PC-3 (cell line): ENCODE measurements around the gene DGAT2. TPM values are rescaled to one million over a fixed set of nuclear protein-coding genes. Genes with fewer than 3 reads are reported as not detected.

Experiments
- ATAC-seq: fragments of 200-7000 bp; cut with Tn5 transposase; 2 replicates; pipeline ENCODE4 v1.9.1; 2020; ENCODE audit warnings: mild to moderate bottlenecking, moderate library complexity
- BruUV-seq: library from RNA; stranded (reverse); fragments of 400-500 nt; replicated peaks from 2 replicates; lab custom pipeline; 2021; lab: Mats Ljungman, UMichigan
- CTCF ChIA-PET: fragments of 300-600 bp; sonication (Branson Sonifier 250); formaldehyde crosslinking; loops from one replicate; lab custom pipeline; 2022; ENCODE audit warnings: antibody characterized with exemption; lab: Charles Lee
- POLR2A ChIA-PET: fragments of 300-600 bp; sonication (Branson Sonifier 250); formaldehyde crosslinking; loops from one replicate; lab custom pipeline; 2022; ENCODE audit warnings: antibody characterized with exemption; ENCODE audit not compliant: unreplicated experiment; lab: Charles Lee
- DNase-seq: peaks from one replicate; pipeline ENCODE4 v3.0.0-alpha.2; 2015
- H2AFZ ChIP-seq: fragments of 300-600 bp; sonication (generic); 2 replicates; pipeline ENCODE4 v1.6.0; 2016; ENCODE audit warnings: antibody characterized with exemption, low read length
- H3F3A ChIP-seq: fragments of 300-600 bp; sonication (generic); one replicate; pipeline ENCODE4 v1.6.0; 2017; ENCODE audit warnings: antibody characterized with exemption, low read length, control low read depth, mild to moderate bottlenecking; ENCODE audit not compliant: unreplicated experiment
- H3K27ac ChIP-seq: fragments of 300-600 bp; sonication (generic); 2 replicates; pipeline ENCODE4 v1.5.1; 2016; ENCODE audit warnings: mild to moderate bottlenecking, low read length
- H3K27me3 ChIP-seq: fragments of 300-600 bp; sonication (generic); 2 replicates; pipeline ENCODE4 v1.6.1; 2016; ENCODE audit warnings: low read length, mixed read lengths
- H3K36me3 ChIP-seq: fragments of 300-600 bp; sonication (generic); 2 replicates; pipeline ENCODE4 v1.6.1; 2016; ENCODE audit warnings: low read depth, mixed run types, low read length, mixed read lengths
- H3K4me1 ChIP-seq: fragments of 300-600 bp; sonication (generic); 2 replicates; pipeline ENCODE4 v1.5.1; 2016; ENCODE audit warnings: low read length; ENCODE audit not compliant: insufficient read depth
- H3K4me2 ChIP-seq: fragments of 300-600 bp; sonication (generic); 2 replicates; pipeline ENCODE4 v1.6.0; 2016; ENCODE audit warnings: low read length
- H3K4me3 ChIP-seq: fragments of 300-600 bp; sonication (generic); 2 replicates; pipeline ENCODE4 v1.5.1; 2016; ENCODE audit warnings: mild to moderate bottlenecking, low read length, mixed read lengths
- H3K79me2 ChIP-seq: fragments of 300-600 bp; sonication (generic); 2 replicates; pipeline ENCODE4 v1.6.1; 2017; ENCODE audit warnings: low read length, mixed read lengths
- H3K9ac ChIP-seq: fragments of 300-600 bp; sonication (generic); 2 replicates; pipeline ENCODE4 v1.6.0; 2016; ENCODE audit warnings: mild to moderate bottlenecking, low read length
- H3K9me2 ChIP-seq: fragments of 300-600 bp; sonication (generic); replicated peaks from 2 replicates; pipeline ENCODE4 v1.6.1; 2016; ENCODE audit warnings: mixed run types, low read length, mixed read lengths
- H3K9me3 ChIP-seq: fragments of 300-600 bp; sonication (generic); 2 replicates; pipeline ENCODE4 v1.6.1; 2016; ENCODE audit warnings: low read length, mixed read lengths
- H4K20me1 ChIP-seq: fragments of 300-600 bp; sonication (generic); 2 replicates; pipeline ENCODE4 v1.6.1; 2016; ENCODE audit warnings: low read length, mixed read lengths
- EZH2 ChIP-seq: fragments of 300-600 bp; sonication (generic); IDR thresholded peaks from one replicate; pipeline ENCODE4 v1.6.1; 2017; ENCODE audit warnings: antibody characterized with exemption, mild to moderate bottlenecking, low read length; ENCODE audit not compliant: unreplicated experiment
- EZH2phosphoT487 ChIP-seq: fragments of 300-600 bp; sonication (generic); IDR thresholded peaks from 2 replicates; pipeline ENCODE4 v1.6.1; 2018; ENCODE audit warnings: mild to moderate bottlenecking, antibody characterized with exemption, low read length, borderline replicate concordance
- intact Hi-C: fragments of 100-400 bp; cut with micrococcal nuclease; formaldehyde crosslinking; loops from 2 replicates; pipeline ENCODE4 v1.9.0; 2023
- total RNA-seq: library from RNA; depleted of rRNA; stranded (reverse); fragments of >200 nt; gene quantifications from 2 replicates; pipeline ENCODE4 v1.2.3, GENCODE V29; 2014
- TF ChIP-seq, protein P1 (sequence below): fragments of 300-600 bp; sonication (generic); conservative IDR thresholded peaks from 2 replicates; pipeline ENCODE4 v1.5.1; 2017; ENCODE audit warnings: antibody characterized with exemption, low read depth, mild to moderate bottlenecking, low read length

Gene DGAT2
- total RNA-seq, 1 experiment from 2014 or later = 14.3 TPM

DNA sequence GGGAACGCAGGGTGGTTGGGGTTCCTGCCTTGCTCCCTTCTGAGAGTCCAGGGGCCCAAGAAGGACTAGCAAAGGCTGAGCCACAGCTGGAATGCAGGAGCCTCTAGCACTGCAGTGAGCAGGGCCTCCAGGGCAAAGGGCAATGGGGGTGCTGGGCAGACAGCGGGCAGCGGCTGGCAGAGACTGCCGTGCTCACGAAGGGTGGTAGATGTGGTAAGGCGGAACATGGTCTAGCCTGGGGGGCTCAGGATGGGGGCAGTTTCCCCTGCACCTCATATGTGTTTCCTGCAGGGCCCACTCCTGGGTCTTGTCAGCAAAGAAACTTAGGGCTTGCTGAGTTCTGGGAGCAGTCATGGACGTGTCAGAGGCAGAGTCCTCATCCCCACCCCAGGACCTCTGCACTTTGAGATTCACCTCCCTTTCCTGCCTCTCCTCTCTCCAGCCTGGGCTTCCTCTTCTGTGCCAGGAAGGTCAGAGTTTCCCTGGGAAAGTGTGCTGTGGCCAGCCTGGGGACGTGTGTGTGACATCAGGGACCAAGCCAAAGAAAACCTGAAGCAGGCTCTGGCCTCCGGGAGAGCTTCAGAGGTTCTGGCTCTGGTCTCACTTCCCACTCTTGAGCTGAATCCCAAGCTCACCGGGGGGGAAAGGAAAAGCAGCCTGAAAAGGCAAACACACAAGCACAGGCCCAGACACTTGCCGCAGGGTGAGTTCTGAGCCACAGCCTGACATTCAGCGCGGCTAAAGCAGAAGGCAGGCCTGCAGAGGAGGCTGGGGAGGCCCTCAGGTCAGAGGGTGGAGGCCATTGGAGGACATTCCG is 46.5 kb upstream of the DGAT2 start:
- Histone ChIP-seq H4K20me1 (no peaks in the 10 kb centered on the region), H3K79me2 (no peaks in the 10 kb centered on the region), H3K27me3 (no peaks in the 10 kb centered on the region), H2AFZ (no peak overlapping the region), H3K4me1 (no peaks in the 10 kb centered on the region), H3K27ac (no peak overlapping the region), H3K9me3 (no peaks in the 10 kb centered on the region), H3K36me3 (no peaks in the 10 kb centered on the region), H3K9me2 (no peaks in the 10 kb centered on the region), H3F3A (no peaks in the 10 kb centered on the region), H3K9ac (no peak overlapping the region), H3K4me2 (no peak overlapping the region), H3K4me3 (no peak overlapping the region)
- ChIA-PET POLR2A (no interaction called here), CTCF (no interaction called here)
- no TSS peak for BruUV-seq
- no peak for ATAC-seq
- intact Hi-C loops = loop anchor here (2.0 kb wide), 2 partner anchors 145 to 597 kb away; no protein-coding TSS in a partner anchor
- TF ChIP-seq, protein P1, sequence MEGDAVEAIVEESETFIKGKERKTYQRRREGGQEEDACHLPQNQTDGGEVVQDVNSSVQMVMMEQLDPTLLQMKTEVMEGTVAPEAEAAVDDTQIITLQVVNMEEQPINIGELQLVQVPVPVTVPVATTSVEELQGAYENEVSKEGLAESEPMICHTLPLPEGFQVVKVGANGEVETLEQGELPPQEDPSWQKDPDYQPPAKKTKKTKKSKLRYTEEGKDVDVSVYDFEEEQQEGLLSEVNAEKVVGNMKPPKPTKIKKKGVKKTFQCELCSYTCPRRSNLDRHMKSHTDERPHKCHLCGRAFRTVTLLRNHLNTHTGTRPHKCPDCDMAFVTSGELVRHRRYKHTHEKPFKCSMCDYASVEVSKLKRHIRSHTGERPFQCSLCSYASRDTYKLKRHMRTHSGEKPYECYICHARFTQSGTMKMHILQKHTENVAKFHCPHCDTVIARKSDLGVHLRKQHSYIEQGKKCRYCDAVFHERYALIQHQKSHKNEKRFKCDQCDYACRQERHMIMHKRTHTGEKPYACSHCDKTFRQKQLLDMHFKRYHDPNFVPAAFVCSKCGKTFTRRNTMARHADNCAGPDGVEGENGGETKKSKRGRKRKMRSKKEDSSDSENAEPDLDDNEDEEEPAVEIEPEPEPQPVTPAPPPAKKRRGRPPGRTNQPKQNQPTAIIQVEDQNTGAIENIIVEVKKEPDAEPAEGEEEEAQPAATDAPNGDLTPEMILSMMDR = no peak
- no peak for TF ChIP-seq EZH2phosphoT487
- TF ChIP-seq EZH2 = no peak
- DNase-seq = no peak

DNA sequence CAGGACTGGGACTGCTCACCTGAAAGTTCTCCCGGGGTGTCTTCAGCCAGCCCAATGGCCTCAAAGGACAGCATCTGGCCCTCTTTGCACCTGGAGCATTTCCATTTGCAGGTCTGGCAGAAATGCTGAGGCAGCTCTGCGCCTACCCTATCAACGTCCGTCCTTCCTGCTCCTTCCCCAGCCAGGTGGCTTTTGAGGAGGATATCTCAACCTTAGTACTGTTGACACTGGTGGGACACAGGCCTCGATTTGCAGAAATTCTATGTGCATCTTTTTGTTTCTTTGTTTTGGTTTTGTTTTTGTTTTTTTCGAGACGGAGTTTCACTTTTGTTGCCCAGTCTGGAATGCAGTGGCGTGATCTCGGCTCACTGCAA is 45.9 kb upstream of the DGAT2 start:
- H4K20me1 ChIP-seq = no peaks in the 10 kb centered on the region
- intact Hi-C loops = loop anchor here (2.0 kb wide), 2 partner anchors 144 to 596 kb away; no protein-coding TSS in a partner anchor
- no peaks in the 10 kb centered on the region for H3K4me1 ChIP-seq
- no peaks in the 10 kb centered on the region for H3F3A ChIP-seq
- H3K9me3 ChIP-seq = no peaks in the 10 kb centered on the region
- CTCF ChIA-PET = interaction anchor here (1.0 kb wide), 1 partner anchor 145 kb away, joined by 4 read pairs; no protein-coding TSS in a partner anchor
- TF ChIP-seq, protein P1 = no peak
- TF ChIP-seq EZH2 = no peak
- TF ChIP-seq EZH2phosphoT487 = no peak
- no peak overlapping the region for H3K27ac ChIP-seq
- no peaks in the 10 kb centered on the region for H3K9me2 ChIP-seq
- DNase-seq = no peak
- H2AFZ ChIP-seq = no peak overlapping the region
- ATAC-seq = no peak
- no TSS peak for BruUV-seq
- H3K4me3 ChIP-seq = no peak overlapping the region
- no peaks in the 10 kb centered on the region for H3K36me3 ChIP-seq
- H3K27me3 ChIP-seq = no peaks in the 10 kb centered on the region
- H3K4me2 ChIP-seq = no peak overlapping the region
- H3K79me2 ChIP-seq = no peaks in the 10 kb centered on the region
- POLR2A ChIA-PET = no interaction called here
- no peak overlapping the region for H3K9ac ChIP-seq
